Neural cell (in vitro differentiated cells): ENCODE results near the gene RALGPS2.

Experiments used
- CTCF ChIP-seq: fragments of 450-650 bp; IDR thresholded peaks from 2 replicates; pipeline ENCODE4 v1.5.1; 2014; ENCODE audit warnings: antibody characterized with exemption, mild to moderate bottlenecking, moderate library complexity; ENCODE audit not compliant: poor library complexity, severe bottlenecking
- EP300 ChIP-seq: fragments of 450-650 bp; conservative IDR thresholded peaks from 2 replicates; pipeline ENCODE4 v1.6.1; 2014; ENCODE audit warnings: antibody characterized with exemption, mild to moderate bottlenecking, moderate library complexity; ENCODE audit not compliant: poor library complexity, severe bottlenecking
- EZH2 ChIP-seq: fragments of 200-600, 300-800 bp; shearing (Covaris generic), sonication (generic); IDR thresholded peaks from 2 replicates; pipeline ENCODE4 v1.6.1; 2014; ENCODE audit warnings: antibody characterized with exemption, low read length, borderline replicate concordance, mild to moderate bottlenecking; ENCODE audit not compliant: insufficient read depth, poor library complexity, severe bottlenecking
- MXI1 ChIP-seq: fragments of 450-650 bp; conservative IDR thresholded peaks from 2 replicates; pipeline ENCODE4 v1.6.1; 2014; ENCODE audit warnings: antibody characterized with exemption, mild to moderate bottlenecking; ENCODE audit not compliant: poor library complexity, severe bottlenecking
- REST ChIP-seq: IDR thresholded peaks from 2 replicates; pipeline ENCODE4 v1.6.1; 2012; ENCODE audit warnings: borderline replicate concordance
- SMC3 ChIP-seq: fragments of 450-650 bp; conservative IDR thresholded peaks from 2 replicates; pipeline ENCODE4 v1.6.1; 2014; ENCODE audit warnings: antibody characterized with exemption, mild to moderate bottlenecking, moderate library complexity; ENCODE audit not compliant: poor library complexity
- TAF1 ChIP-seq: IDR thresholded peaks from 2 replicates; pipeline ENCODE4 v1.6.1; 2012; ENCODE audit warnings: low read depth

GRCh38 chr1:178918955-178919354 lies 193.9 kb downstream of the RALGPS2 start:
- TF ChIP-seq CTCF = no peak
- TF ChIP-seq TAF1 = no peak
- no peak for TF ChIP-seq SMC3
- TF ChIP-seq EP300 = no peak
- TF ChIP-seq EZH2 = no peak
- no peak for TF ChIP-seq REST
- no peak for TF ChIP-seq MXI1
